ENCODE measurements around the gene HDAC4.

- TF ChIP-seq CTCF (optimal IDR thresholded peaks at IDR 0.05 in 1 of 3, IDR thresholded peaks at IDR 0.05 in 1 of 3, conservative IDR thresholded peaks at IDR 0.05 in 1 of 3; ENCODE audit: extremely low read depth in 1 of 3, insufficient read depth in 2 of 3, low read length in 3 of 3) (no peak), EZH2 (IDR thresholded peaks at IDR 0.05; ENCODE audit: low read length) (no peak)
Observed at GRCh38 chr2:239178484-239178883, 222.3 kb downstream of the HDAC4 start.
